Adipose tissue (tissue), 3 donors: ENCODE data around the gene TTLL12. TPM values are rescaled to one million over a fixed set of nuclear protein-coding genes. Genes with fewer than 3 reads are reported as not detected.

Experiments used
- H3K27ac ChIP-seq: one replicate; pipeline ENCODE4 v1.5.1; 2013; ENCODE audit warnings: low read depth, low read length
- WGBS, 3 donors: extraction: QIAGEN DNeasy Blood & Tissue Kit; methylation state at CpG; one replicate each; pipeline ENCODE4 v1.1.7; 2013; 5-methylcytosine and 5-hydroxymethylcytosine counted together
- polyA plus RNA-seq, 3 donors: library from polyadenylated mRNA; stranded (reverse); fragments of 200-250 nt; gene quantifications; one replicate each; pipeline ENCODE4 v1.2.3, GENCODE V29; 2013
- donor health status: healthy with polysubstance abuse.
- donor health status: Bipolar disorder and iron deficiency.
- donor health status: healthy.

Gene TTLL12
- polyA plus RNA-seq, 3 donors = 20.1 to 30.0 (median 23.2) TPM

DNA sequence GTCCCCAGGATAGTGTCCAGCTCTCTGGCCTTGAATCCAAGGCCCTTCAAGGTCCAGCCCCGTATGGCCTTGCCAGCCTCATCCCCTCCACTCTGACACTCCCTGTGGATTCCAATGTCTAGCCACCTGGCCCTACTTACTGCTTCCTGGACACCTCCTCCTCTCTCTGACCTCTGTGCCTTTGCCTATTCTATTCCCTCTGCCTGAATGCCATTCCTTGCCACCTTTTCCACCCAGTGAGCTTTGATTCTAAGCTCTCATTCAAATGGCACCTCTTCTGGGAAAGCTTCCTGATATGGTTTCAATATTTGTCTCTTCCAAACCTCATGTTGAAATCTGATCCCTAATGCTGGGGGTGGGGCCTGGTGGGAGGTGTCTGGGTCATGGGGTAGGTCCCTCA lies 31.9 kb upstream of the TTLL12 start:
- H3K27ac ChIP-seq = no peak overlapping the region
- 40 to 71% (median 44%) methylated on average over 1 of the region's 1 CpG for WGBS, 3 donors

DNA sequence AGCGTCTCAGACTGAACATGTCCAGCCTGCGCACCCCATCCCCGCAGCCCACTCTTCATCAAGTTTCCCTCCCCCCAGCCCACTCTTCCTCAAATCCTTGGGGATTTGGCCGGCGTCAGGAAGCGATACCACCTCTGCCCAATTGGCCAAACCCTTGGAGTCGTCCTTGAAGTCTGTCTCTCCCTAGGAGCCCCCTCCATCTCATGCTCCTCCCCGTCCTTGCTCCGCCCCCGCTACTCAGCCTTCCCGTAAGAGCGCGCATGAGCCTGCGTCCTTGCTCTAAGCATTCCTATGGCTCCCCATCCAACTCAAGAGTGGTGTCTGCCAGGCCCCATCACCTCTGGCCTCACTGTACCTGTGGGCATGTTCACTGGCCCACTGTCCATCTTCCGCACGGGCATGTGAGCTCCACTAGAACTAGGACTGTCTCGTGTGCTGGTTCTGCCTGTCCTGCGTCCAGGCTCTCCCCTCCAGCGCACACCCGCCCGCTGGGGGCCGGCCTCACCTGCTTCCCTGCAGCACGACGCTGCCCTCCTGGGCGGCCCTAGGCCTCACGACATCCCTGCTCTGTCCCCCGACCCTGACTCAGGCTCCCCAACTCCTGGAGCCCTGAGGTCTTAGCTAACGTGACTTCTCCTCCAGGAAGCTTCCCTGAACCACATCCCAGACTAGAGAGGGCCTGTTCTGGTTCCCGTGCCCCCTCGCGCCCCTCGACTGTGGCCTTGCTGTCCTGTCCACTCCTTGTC lies 30.5 kb upstream of the TTLL12 start:
- 57 to 85% (median 78%) methylated on average over 28 to 32 of the region's 32 CpGs for WGBS, 3 donors

DNA sequence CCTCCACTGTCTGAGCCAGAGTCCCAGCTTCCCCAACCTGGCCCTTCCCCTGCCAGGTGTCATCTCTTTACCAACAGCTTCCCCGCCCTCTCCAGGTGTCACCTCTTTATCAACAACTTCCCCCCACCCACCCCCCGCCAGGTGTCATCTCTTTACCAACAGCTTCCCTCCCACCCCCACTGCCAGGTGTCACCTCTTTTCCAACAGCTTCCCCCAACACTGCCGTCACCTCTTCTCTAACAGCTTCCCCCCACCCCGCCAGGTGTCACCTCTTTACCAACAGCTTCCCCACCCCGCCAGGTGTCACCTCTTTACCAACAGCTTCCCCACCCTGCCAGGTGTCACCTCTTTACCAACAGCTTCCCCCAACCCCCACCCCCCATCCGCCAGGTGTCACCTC lies 29.8 kb upstream of the TTLL12 start:
- WGBS, 3 donors = 62 to 80% (median 72%) methylated on average over 6 of the region's 6 CpGs
- no peak overlapping the region for H3K27ac ChIP-seq

More for the DNA sequence above, 30.5 kb upstream of the TTLL12 start:
- H3K27ac ChIP-seq = no peak overlapping the region

DNA sequence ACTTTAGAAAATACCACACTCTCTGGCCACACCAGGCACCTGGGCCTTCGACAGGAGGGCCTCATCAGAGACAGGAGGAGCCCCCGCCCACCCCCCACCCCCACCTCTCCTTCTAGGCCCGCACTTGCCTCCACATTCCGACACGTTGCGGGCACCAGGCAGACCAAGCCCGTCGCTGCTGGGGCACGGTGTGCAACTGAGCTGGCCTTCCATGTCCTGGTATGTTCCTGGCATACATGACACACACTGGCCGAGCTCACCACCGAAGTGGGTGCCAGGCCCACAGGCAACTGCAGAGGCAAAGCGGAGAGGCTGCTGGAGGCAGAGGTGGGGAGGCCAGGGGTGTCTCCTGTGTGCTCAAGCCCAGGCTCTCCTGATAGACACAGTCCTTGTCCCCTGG lies 27.0 kb upstream of the TTLL12 start:
- 72 to 91% (median 84%) methylated on average over 12 of the region's 12 CpGs for WGBS, 3 donors
- no peak overlapping the region for H3K27ac ChIP-seq

DNA sequence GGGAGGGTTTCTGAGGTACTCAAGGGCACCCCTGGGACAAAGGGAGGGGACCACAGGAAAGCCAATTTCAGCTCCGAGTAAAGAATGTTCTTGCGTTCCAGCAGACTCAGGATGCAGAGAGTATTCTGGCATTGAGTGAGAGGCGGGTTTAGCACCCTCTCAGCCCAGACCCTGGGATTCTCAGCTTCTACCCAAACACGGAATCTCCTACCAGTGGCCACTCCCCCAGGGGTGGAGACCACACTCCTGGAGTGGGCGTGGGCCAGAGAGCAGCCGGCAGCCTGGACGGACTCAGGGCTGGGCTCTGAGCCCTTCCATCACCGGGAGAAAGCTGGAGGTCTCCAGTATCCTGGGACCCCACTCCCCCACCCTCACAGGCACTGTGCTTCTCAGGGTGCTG lies 26.1 kb upstream of the TTLL12 start:
- 27 to 41% (median 38%) methylated on average over 8 of the region's 8 CpGs for WGBS, 3 donors
- H3K27ac ChIP-seq = no peak overlapping the region

DNA sequence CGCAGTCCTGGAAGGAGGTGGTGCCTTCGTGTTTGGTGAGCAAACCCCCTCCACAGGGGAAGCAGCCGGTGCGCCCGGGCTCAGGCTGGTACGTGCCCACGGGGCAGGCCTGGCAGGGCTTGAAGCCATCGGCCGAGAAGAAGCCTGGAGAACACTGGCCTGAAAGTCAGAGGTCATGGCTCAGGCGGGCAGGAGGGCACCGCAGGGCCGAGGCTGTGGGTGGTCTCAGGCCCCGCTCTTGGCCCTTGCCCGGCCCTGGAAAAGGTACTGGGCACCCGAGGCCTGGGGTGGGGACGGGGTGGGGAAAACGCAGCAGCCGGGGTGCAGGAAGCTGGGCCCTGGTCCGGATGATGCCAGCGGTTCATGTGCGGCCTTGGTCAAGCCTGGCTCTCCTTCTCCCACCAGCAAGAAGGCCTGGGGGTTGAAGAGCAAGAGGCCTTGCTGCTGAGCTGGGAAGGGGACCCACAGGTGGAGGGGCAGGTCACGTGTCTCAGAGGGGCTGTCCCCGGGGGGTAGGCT lies 25.6 kb upstream of the TTLL12 start:
- H3K27ac ChIP-seq = no peak overlapping the region
- 87 to 93% (median 89%) methylated on average over 23 of the region's 23 CpGs for WGBS, 3 donors

DNA sequence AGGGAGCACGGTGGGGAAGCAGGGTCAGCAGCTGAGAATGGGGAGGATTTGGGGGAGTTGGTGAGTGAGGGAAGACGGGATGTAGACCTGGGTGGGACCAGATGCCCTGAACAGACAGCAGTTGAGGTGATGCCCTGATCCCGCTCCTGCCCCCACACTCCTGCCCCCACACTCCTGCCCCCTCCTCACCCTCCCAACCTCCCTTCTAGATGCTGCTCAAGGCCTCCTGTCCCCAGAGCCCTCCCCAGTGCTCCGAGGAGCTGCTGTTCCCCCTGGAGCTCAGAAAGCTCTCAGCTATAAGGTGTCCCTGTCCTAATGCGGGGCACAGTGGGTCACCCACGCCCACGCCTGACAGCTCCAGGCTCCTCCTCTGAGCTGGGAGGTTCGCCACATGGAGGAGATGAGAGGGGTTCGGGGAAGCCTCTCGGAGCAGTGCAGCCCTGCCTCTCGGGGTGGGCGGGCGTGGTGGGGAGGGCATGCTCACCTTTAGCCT lies 25.1 kb upstream of the TTLL12 start:
- no peak overlapping the region for H3K27ac ChIP-seq
- WGBS, 3 donors = 82 to 89% (median 86%) methylated on average over 12 to 13 of the region's 13 CpGs

DNA sequence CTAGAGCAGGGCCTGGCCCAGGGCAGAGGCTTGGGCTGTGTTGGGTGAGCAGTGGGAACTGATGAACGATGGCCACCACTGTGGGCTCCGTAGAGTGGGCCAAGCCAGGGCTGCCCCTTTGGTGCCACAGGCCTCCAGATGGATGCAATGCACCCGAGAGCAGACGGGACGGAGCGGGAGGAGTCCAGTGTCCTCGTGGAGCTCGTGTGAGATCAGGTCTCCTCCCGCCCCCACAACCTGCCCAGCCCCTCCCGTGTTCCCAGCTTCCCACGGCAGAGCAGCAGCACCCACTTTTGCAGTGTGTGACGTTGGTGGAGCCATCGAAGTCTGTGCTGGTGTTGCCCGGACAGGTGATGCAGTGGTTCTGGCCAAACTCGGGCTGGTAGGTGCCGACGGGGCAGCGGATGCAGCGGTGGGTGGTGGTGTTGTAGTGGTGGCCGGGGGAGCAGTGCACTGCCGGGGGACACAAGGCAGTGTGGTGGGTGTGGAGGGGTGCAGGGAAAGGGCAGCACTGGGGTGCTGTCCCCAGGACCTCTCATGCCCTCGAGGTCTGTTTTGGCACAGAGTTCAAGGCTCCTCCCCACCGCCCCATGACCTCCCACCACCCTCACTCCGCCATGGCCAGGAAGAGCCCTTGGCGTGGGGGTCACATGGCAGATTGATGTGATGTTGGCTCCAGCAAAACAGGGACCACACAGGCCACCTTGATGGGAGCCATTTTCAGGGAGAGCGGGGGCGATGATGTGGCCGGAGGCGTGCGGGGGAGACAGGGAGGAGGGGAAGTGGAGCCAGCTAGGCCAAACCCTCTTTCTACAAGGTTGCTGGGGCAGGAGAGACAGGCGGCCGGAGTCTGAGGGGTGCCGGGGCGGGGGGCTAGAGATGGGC lies 23.9 kb upstream of the TTLL12 start:
- no peak overlapping the region for H3K27ac ChIP-seq
- WGBS, 3 donors = 89 to 90% (median 90%) methylated on average over 33 to 34 of the region's 34 CpGs

DNA sequence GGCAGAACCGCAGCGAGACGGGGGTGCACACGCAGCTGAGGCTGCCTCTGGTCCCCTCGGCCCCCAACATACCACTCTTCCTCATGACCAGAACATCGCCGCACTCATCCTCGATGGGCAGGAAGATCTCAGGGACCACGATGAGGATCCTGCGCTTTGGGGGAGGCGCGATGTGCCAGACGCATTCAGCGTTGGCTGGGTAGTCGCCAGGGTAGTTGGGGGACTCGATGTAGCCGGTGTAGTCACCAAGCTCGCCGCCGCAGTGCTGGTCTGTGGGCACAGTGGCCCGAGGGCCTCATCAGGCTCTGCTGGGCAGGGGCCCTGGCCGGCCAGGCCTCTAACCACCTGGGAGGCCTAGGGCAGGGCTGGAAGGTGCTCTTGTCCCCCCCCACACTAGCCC lies 23.0 kb upstream of the TTLL12 start:
- 87 to 90% (median 88%) methylated on average over 22 of the region's 22 CpGs for WGBS, 3 donors
- H3K27ac ChIP-seq = no peak overlapping the region

DNA sequence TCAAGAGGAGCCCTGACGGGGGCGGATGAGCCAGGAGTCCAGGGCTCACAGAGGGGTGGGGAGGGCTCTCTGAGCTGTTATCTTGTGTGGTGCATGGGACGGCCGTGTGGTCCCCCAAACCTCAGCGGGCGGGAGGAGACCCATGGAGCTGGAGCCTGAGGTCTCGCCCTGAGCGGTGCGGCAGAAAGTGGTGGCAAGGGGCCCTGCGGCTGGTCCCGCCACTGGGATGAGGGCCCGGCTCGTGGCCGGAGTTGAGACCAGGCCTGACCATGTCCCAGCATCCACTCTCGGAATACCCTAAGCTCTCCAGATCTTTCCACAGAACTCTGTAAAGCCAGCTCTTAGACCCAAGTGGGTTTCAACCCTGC lies 22.6 kb upstream of the TTLL12 start:
- no peak overlapping the region for H3K27ac ChIP-seq
- WGBS, 3 donors = 84 to 94% (median 93%) methylated on average over 12 to 15 of the region's 15 CpGs

DNA sequence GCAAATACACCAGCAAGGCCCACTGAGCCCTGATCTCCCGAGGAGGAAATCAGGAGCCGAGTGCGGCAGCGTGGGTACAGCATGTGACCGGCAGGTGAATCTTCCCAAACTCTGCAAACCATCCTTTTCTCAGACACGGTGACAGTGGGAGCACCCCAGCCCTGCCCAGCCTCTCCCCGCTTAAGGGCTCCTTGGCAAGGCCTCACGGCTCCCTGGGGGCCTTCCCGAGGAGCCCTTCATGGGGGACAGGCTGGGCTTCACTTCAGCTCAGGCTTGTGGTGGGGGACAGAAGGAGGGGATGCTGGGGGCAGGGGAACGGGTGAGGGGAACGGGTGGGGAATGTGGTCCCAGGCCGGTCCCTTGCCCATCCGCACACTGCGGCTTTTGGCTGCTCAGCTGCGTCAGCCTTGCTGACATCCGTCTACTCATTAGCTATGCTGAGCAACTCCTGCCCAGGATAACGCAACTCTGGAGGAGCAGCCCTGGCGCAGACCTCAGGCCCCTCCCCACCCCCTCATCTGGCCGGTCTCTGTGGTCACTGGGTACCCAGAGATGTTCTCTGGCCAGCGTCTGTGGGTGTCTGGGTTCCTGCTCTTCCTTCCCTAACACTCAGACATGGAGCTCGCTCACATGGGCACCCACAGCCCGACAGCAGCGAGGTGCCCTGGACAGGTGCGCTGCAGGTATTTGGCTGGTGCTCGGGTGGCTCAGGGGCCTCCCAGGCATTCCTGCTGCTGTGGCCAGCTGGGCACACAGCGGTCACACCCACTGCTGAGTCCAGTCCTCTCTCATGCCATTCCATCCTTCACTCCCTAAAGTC lies 22.0 kb upstream of the TTLL12 start:
- no peak overlapping the region for H3K27ac ChIP-seq
- WGBS, 3 donors = 80 to 86% (median 80%) methylated on average over 25 to 26 of the region's 26 CpGs

DNA sequence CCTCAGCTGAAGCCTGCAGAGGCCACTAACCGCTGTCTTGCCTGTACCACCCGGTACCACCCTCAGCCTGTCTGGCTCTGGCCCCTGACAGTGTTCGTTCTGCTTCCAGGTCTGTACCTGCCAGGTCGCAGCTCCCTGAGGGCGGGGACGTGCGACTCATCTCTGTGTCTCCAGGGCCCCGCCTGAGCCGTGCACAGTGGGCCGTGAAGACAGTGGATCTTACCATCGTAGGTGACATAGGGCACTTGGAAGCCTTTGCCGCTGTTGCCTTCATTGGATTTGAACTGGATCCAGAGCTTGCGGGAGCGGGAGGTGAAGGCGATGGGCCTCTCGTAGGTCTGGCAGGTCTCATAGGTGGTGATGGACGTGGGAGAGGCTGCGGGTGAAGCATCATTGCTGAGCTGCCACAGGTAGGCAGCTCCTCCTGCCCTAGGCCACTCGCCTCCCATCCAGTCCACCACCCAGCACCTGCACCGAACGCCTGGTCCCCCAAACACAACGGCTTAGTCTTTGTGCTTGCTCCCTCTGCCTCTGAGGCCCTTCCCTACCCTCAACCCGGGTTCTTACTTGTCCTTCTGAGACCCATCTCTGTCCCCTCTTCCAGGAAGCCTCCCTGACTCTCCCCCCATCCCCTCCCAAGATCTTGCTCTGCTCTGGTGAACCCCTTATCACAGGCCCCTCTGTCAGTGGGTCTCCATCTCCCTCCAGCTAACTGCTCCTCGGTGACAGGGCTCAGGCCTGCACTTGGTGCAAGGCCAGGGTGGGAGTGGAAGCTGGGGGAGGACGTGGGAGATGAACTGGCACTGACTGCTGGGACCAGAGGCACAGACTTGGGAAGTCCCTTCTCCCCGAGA lies 21.1 kb upstream of the TTLL12 start:
- WGBS, 3 donors = 80 to 91% (median 90%) methylated on average over 25 to 26 of the region's 26 CpGs

DNA sequence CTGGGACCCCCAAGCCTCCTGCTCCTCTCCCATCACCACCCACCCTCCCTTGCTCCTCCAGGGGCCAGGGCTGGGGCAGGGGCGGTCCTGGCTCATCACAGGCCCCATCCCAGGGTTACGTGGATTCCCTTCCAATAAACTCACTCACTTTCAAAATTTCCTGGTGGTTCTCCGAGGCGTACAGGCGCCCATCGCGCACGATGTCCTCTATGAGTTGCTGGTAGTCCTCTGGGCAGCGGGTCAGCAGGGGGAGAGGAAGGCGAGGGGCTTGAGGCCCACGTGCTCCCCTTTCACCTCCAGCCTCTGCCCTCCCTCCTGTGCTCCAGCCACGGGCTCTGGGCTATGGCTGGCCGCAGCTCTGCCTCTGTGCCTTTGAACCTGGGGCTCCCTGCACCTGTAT lies 20.5 kb upstream of the TTLL12 start:
- no peak overlapping the region for H3K27ac ChIP-seq
- 78 to 93% (median 91%) methylated on average over 11 to 13 of the region's 13 CpGs for WGBS, 3 donors

More for the DNA sequence above, 21.1 kb upstream of the TTLL12 start:
- no peak overlapping the region for H3K27ac ChIP-seq

DNA sequence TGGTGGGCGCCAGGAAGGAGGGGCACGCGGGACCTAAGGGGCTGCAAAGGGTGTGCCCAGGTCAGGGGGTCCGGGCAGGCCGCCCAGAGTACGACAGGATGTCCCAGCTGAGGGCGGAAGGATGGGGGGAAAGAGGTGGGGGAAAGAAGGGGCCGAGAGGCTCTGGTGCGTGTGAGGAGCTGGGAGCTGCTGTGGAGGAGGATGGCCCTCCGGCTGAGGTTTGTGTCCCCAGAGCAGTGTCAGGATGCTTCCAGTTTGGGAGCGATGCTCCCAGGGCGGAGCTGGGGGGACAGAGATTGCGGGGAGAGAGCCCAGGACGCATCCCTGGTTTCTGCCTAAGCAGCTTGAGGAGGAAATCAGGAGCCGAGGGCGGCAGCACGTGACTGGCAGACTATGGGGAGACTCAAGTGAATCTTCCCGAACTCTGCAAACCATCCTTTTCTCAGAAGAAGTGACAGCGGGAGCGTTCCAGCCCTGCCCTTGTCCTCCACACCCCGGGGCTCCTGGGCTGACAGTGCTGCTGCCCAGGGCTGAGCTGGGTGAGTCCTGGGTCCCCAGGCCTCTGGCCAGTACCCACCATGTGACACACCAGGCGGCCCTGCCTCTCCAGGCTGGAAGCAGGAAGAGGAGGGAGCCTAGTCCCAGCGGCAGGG lies 19.7 kb upstream of the TTLL12 start:
- WGBS, 3 donors = 33 to 56% (median 37%) methylated on average over 22 to 23 of the region's 23 CpGs
- no peak overlapping the region for H3K27ac ChIP-seq

DNA sequence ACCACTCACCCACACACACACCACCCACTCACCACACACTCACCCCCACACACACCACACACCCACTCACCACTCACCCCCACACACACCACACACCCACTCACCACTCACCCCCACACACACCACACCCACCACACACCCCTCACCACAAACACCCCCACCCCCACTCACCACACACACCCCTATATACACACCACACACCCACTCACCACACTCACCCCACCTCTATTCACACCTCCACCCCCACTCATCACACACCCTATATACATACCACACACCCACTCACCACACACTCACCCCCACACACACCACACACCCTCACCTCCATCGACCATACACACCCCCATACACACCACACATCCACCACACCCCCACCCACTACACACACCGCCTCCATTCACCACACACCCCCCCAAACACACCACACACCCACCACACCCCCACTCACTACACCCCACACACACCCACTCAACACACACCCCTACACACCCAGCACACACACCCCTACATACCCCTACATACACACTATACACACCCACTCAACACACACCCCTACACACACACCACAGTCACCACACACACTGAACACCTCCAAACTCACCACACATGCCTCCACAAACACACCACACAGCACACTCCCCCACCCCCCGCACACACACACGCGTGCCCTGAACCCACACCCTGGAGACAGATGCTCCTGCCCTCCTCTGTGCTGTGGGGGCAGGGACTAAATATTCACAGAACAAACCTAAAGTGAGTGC lies 19.0 kb upstream of the TTLL12 start:
- WGBS, 3 donors = 56 to 69% (median 60%) methylated on average over 5 of the region's 5 CpGs

DNA sequence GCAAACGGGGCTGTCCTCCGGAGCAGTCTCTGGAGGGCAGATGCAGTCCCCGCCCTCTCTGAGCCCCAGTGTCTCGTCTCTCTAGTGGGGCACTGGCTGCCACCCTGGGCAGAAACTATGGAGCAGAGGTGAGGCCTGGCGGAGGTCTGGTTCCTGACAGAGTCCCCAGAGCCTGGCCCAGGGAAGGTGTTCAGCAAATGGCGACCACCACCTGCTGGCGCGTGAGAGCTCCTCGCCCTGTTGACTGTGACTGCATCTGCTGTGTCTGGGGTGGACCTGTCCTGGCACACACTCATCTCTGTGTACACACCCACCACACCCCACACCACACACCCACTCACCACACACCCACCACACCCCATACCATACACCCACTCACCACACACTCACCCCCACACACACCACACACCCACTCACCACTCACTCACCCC lies 18.3 kb upstream of the TTLL12 start:
- 82 to 91% (median 91%) methylated on average over 9 of the region's 9 CpGs for WGBS, 3 donors
- H3K27ac ChIP-seq = no peak overlapping the region

More for the DNA sequence above, 19.0 kb upstream of the TTLL12 start:
- no peak overlapping the region for H3K27ac ChIP-seq
